A172 (cell line): Measurements from ENCODE around the gene LHX2. TPM values are rescaled to one million over a fixed set of nuclear protein-coding genes. Genes with fewer than 3 reads are reported as not detected.
A peak's percentile ranks its signal among the peaks of the same experiment; 100 is the strongest.

Experiments
- DNase-seq: peaks from one replicate; pipeline ENCODE4 v3.0.0-alpha.2; 2015; ENCODE audit warnings: low spot score
- total RNA-seq: library from RNA; depleted of rRNA; stranded (reverse); fragments of >200 nt; shearing (Covaris generic); gene quantifications from 2 replicates; pipeline ENCODE4 v1.2.3, GENCODE V29; 2014

LHX2 gene
- total RNA-seq, 1 experiment from 2014 or later = 14.5 TPM

GRCh38 chr9:123998970-123999621, 12.5 kb upstream of the LHX2 start:
- no peak for DNase-seq

GRCh38 chr9:123999661-124000060, 11.9 kb upstream of the LHX2 start:
- DNase-seq = no peak

GRCh38 chr9:124000161-124000783, 11.3 kb upstream of the LHX2 start:
- no peak for DNase-seq

GRCh38 chr9:124000784-124001457, 10.6 kb upstream of the LHX2 start:
- no peak for DNase-seq

- no peak for DNase-seq
These were observed 10.1 kb upstream of the LHX2 start for GRCh38 chr9:124001458-124001799.

GRCh38 chr9:124001866-124002525, 9.6 kb upstream of the LHX2 start:
- no peak for DNase-seq

- DNase-seq = no peak
These were observed 7.8 kb upstream of the LHX2 start for GRCh38 chr9:124003636-124004349.

GRCh38 chr9:124004593-124004992, 7.0 kb upstream of the LHX2 start:
- no peak for DNase-seq

GRCh38 chr9:124005029-124005771, 6.4 kb upstream of the LHX2 start:
- no peak for DNase-seq

- DNase-seq = peak; percentile 33
These were observed 4.9 kb upstream of the LHX2 start for GRCh38 chr9:124006448-124007361.

- DNase-seq = no peak
These were observed 3.8 kb upstream of the LHX2 start for GRCh38 chr9:124007565-124008302.

GRCh38 chr9:124008303-124008693, 3.3 kb upstream of the LHX2 start:
- peak; percentile 11 for DNase-seq

GRCh38 chr9:124008694-124009530, 2.7 kb upstream of the LHX2 start:
- DNase-seq = no peak

- no peak for DNase-seq
These were observed 1.9 kb upstream of the LHX2 start for GRCh38 chr9:124009531-124010217.

GRCh38 chr9:124010303-124010664, 1.3 kb upstream of the LHX2 start:
- no peak for DNase-seq

- DNase-seq = peak; percentile 16
These were observed 775 bp upstream of the LHX2 start for GRCh38 chr9:124010665-124011321.
